GM18520 (cell line): Measurements from ENCODE around the gene MBLAC1.
A peak's percentile ranks its signal among the peaks of the same experiment; 100 is the strongest.

Experiments
- ATAC-seq: cut with Tn5 transposase; IDR thresholded peaks from one replicate; pipeline ENCODE4 v1.9.1; 2021; ENCODE audit not compliant: unreplicated experiment

MBLAC1 gene

GRCh38 chr7:100152937-100153666 lies 26.3 kb downstream of the MBLAC1 start:
- ATAC-seq, result no peak

DNA sequence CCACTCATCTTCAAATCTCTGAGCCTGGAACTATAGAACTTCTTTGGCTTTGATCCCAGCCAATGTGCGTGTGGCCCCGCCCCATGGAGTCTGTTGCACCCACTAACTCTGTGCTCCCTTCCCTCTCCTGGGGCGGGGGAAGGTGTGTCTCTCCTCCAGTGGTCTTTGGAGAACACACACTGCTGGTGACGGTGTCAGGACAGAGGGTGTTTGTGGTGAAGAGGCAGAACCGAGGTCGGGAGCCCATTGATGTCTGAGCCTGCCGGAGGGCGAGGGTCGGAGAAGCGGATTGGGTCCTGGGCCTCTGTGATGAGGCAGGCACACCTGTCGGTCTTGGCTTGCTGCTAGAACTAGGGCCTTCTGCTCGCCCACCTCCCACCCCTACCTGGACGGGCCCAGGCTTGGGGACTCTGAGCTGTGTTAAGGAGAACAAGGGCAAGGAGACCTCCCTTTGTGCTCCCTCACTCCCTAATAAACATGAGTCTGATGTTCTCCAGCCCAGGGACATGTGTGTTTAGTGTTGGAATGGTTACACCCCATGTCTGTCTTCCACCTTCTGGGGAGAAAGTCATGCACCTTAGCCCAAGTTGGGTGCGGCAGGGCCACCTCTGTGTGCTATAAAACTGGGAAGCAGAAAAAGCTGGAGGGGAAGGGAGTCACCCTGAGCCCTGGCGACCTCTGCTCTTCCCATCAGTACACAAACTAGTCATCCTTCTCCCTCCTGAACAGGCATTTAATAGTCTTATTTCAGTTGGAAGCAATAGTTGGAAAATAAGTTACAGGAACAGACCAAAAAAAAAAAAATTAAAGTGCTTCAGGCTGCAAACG lies 27.2 kb downstream of the MBLAC1 start:
- ATAC-seq, result no peak

GRCh38 chr7:100154651-100155491 lies 28.1 kb downstream of the MBLAC1 start:
- ATAC-seq, result no peak

- ATAC-seq, result no peak
Observed at GRCh38 chr7:100155553-100156317, 29.0 kb downstream of the MBLAC1 start.

GRCh38 chr7:100156331-100157068 lies 29.7 kb downstream of the MBLAC1 start:
- ATAC-seq, result no peak

DNA sequence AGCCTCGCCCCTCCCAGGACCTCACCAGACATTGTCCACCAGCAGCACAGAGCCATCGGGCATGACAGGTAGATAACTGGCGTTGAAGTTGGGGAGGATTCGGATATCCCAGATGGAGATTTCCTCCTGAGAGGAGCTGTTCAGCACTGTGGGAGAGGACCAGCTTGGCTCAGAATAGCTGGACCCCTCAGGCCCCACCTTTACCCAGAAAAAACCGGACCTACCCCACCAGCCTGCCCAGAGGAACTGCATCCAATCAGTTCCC lies 30.2 kb downstream of the MBLAC1 start:
- no peak for ATAC-seq

GRCh38 chr7:100157334-100158228 lies 30.8 kb downstream of the MBLAC1 start:
- ATAC-seq, result no peak

DNA sequence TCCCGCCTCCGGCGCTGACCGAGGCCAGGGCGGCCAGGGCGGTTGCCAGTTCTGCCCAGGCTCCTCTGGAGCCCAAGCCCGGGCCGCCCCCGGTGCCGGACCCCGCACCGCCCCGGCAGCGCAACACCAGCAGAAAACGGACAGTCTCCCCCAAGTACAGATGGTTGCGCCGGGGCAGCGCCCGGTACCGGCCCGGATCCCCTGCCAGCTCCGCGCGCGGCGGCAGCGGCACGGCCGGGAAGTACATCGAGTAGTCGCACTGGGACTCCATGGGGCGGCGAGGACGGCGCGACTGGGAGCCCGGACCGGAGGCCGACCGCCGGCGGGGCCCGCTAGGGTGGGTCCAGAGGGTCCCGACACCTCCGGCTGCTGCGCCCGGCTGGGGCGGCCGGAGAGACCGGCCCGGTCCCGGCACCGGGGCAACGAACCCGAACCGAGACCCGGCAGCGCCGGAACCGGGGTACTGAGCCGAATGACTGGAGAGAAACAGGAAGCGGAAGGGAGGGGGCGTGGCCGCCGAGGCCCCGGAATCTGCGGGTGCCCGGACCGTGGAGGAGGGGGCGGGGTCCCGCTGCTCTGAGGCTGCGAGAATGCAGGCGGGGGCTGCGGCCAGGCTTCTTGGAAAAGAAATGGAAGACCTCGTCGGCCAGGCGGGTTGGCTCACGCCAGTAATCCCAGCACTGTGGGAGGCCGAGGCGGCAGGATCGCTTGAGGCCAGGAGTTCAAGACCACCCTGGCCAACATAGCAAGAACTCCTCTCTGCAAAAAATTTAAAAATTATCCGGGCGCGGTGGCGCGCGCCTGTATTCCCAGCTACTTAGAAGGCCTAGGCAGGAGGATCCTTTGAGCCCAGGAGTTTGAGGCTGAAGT lies 31.7 kb downstream of the MBLAC1 start, which contains the start of gene TRAPPC14:
Gene TRAPPC14, minus strand, starts transcription at position 495 of the 870 bp plus-strand sequence. Its CDS starts 224 bp downstream, at position 271.
- peak; percentile 75 for ATAC-seq

GRCh38 chr7:100159099-100159623 lies 32.4 kb downstream of the MBLAC1 start:
- ATAC-seq, result no peak

DNA sequence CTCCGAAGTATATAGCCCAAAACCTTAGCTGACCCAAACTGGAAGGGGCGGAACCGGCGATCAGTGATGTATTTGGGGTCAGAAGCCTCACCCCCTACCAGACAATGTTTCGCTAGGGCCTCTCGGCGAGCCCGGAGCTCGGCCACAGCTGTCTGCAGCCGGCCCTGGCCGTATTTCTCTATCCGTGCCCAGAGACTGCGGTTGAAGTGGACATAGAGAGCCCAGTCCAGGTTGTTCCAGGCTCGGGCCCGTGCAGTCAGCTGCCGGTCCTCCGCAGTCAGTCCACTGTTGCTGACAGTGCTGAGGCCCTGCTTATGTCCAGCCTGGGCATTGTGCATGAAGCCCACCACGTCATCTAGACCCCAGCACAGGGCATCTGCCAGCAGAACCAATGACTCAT lies 33.3 kb downstream of the MBLAC1 start:
- ATAC-seq, result no peak

DNA sequence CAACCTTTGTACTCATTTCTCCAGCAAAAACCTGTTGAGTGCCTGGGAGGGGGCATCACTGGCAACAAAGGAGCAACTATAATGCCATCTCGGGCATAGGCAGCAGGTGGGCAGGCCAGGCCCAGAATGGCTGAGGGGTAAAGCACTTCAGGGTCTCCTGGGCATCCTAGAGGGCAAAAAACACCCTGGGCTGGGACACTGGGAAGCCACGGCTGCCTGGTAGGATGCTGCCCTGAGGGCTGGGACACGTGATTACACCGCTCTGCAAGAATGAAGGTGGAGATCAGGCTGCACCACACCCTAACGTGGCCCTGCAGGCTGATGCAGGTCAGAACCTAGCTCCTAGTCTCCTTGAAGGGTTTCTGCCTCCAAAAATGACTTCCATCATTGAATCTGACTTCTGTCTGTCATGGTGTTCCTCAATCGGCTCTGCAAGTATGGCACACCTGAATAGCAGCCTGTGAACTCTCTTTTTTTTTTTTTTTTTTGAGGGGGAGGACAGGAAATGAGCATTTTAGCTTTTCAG lies 36.3 kb downstream of the MBLAC1 start:
- ATAC-seq, result no peak

DNA sequence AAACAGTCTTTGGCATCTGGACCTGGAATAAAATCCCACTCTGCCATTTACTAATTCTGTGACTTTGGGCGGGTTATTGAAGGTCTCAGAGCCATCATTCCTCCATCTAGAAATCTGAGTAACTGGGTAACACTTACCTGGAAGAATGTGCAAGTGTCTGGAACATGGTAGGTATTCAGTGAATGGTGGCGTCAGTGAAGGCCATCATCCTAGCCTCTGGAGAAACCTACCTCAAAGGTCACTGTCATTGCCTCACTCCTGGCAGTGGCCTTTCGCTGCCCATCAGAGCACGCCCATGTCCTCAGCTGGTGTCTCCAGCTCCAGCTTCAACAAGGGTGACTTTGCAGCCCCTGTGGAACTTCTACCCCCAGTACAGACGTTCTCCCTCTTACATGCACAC lies 37.1 kb downstream of the MBLAC1 start:
- ATAC-seq, result no peak

- ATAC-seq, result no peak
Observed at GRCh38 chr7:100166317-100166940, 39.7 kb downstream of the MBLAC1 start.

GRCh38 chr7:100166970-100167911 lies 40.5 kb downstream of the MBLAC1 start:
- ATAC-seq, result no peak

DNA sequence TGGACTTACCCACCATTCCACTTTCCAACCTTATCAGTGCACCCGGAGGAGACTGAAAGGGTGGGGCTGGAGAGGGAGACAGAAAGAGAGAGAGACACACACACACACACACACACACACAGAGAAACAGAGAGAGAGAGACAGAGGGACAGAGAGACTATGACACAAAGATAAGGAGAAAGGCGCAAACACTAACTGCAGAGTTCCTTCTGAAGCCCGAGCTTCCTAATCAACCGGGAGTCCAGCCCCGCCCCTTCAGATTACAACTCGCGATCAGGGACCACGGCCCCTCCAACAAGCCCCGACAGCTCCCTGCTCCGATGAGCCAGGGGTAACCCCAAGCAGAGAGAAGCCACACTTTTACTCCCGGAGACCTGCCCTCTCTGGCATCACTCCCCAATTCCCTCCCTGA lies 41.2 kb downstream of the MBLAC1 start:
- ATAC-seq, result no peak
